Measurements from ENCODE around the gene SLAMF1. TPM values are rescaled to one million over a fixed set of nuclear protein-coding genes. Genes with fewer than 3 reads are reported as not detected.

Gene SLAMF1
- total RNA-seq, 2 donors from 2014 or later: 84.3 to 96.3 TPM

Other genes with a start within 250 kb of the SLAMF1 start
- under 1 TPM; 0.05 to 0.18 TPM for gene VANGL2, start 246.5 kb downstream of the SLAMF1 start, total RNA-seq
- gene SLAMF6, start 123.8 kb downstream of the SLAMF1 start, total RNA-seq: 10 to 100 TPM; 48.3 to 55.2 TPM
- gene CD84, start 67.5 kb downstream of the SLAMF1 start, total RNA-seq: 10 to 100 TPM; 14.9 to 37.0 TPM
- gene CD48, start 64.8 kb upstream of the SLAMF1 start, total RNA-seq: 100 to 1,000 TPM; 231 to 236 TPM
- 100 to 1,000 TPM in 1 of 2 donors, 10 to 100 TPM in 1; 70.9 to 112 TPM for gene SLAMF7, start 92.2 kb upstream of the SLAMF1 start, total RNA-seq
- 1 to 10 TPM; 5.2 to 9.7 TPM for gene LY9, start 149.1 kb upstream of the SLAMF1 start, total RNA-seq
- gene CD244, start 215.8 kb upstream of the SLAMF1 start, total RNA-seq: under 1 TPM in 1 of 2 donors, not detected in 1; 0.36 TPM
- gene ITLN1, start 238.1 kb upstream of the SLAMF1 start, total RNA-seq: not detected